HG03175 (cell line): ENCODE measurements around the gene RBFOX1.

Experiments
- ATAC-seq: cut with Tn5 transposase; IDR thresholded peaks from one replicate; pipeline ENCODE4 v1.9.1; 2021; ENCODE audit warnings: mild to moderate bottlenecking, moderate library complexity; ENCODE audit not compliant: unreplicated experiment

The RBFOX1 gene

DNA sequence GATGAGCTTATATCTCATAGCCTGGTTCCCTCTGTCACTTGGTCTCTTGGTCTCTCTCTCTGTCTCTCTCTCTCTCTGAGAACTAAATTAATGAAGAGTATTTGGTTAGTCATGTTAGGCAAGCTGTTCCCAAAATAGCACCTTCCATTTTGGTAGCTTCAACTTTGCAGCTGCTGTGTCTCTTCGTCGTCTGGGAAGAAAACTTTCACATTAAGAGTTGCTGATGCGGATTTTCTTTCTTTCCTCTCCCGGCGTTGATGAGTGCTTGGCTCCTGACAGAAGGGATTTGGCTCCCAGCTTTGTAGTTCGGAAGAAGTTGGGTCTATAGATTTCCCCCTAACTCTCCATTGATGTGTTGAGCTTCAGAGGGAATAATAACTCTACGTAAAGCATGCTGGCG, at the start of gene RBFOX1:
TSS of gene RBFOX1 (plus strand) at position 235 of the 400 bp plus-strand sequence.
- no peak for ATAC-seq

DNA sequence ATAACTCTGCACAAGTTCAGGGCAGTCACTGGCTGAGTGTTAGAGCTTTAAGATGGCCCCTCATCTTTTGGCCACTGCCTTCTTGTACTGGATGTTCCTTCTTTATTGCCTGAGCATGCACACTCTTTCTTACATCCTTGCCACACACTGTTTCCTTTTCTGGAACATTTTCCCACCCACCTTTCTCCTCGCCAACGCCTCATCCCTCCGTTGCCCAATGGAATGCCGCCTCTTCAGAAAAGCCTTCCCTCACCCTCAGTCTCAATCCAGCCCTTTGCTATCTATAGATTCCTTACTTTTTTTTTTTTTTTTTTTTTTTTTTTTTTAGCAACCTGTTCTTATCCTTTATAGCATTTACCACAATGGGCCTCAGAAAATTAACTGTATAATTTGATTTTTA, 47.9 kb upstream of the RBFOX1 start:
- no peak for ATAC-seq

DNA sequence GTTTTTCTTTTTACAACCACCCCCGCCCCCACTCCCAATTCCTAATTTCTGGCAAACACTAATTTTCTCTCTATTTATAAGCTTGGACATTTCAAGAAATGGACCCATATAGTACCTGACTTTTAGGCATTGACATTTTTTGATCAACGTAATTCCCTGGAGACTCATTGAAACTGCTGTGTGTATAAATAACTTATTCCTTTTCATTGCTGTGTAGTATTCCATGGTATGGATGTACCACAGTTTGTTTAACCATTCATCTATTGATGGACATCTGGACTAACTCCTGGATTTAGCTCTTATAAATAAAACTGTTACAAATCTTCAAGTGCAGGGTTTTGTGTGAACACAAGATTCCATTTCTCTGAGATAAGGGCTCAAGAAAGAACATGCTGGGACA, 47.1 kb upstream of the RBFOX1 start:
- no peak for ATAC-seq

DNA sequence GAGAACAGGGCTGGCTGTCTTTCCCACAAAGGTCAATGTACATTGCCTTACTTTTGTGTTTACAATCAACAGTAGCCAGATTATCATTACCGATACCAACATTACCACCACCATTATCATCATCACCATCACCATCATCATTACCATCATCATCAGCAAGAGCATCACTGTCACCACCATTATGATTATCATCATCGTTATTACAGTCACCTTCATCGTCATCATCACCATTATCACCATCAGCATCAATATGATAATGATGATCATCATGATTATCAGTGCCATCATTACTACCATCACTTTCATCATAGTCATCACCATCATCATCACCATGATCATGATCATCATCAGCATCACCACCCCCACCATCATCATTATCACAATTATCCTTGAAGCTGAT, 43.3 kb upstream of the RBFOX1 start:
- ATAC-seq, result no peak

DNA sequence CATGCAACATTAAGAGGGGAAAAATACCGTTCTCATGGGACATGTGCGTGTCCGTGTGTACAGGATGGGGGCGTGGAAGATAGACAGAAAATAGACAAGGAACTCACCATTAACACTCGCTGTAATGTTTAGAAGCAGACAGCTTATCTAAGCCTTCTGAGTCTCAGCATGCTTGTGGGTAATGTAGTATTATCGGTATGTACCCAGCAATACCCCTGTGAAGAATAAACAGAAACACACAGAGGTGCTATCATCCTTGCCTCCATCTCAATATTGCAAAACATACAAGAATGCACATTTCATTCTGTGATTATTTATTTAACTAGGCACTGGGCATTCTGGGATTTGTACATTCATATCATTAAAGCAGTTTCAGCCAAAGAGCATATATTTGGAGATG, 42.0 kb upstream of the RBFOX1 start:
- no peak for ATAC-seq

DNA sequence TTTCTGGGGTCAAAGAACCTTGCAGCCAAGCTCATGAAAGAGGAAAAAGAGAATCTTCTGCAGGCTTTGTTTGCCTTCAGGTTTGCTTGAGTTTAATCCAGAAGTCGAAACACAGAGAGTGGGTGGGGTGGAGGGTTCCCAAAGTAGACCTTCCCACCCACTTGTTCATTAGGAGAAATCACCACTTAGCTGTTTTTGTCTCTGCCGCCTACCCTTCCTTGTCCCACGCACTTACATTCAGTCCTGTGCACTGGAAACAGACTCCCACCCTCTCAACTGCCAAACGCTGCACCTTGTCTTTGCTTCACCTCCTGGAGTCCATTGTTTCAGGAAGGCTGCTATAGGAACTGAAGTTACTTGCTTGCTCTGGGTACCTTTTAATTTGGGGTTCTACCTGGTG, 38.6 kb upstream of the RBFOX1 start:
- no peak for ATAC-seq

DNA sequence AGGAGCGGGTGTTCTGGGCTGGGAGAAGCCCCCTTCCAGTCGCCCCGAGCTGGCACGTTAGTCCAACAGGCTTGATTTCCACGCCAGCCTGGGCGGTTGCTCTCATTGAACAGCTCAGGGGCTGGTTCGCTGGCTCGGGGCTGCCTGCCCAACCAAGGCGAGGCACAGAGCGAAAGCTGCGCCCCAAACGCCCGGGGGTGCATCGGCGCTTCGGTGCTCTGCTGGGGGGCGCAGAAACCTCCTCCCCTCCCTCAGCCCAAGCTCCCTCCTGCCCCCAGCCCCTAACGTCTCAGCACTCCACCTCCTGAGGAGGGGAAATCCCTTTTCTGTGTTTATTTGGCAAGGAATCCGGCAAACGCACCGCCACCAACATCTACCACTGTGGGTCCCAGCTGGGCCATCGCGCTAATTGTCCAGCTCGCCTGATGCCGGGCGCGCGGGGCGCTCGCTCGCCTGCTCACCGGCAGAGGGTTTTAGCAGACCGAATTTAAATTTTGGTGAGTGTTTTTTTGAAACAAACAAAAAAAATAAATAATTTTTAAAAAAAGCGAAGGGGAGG, 29.5 kb upstream of the RBFOX1 start:
- ATAC-seq, result no peak

DNA sequence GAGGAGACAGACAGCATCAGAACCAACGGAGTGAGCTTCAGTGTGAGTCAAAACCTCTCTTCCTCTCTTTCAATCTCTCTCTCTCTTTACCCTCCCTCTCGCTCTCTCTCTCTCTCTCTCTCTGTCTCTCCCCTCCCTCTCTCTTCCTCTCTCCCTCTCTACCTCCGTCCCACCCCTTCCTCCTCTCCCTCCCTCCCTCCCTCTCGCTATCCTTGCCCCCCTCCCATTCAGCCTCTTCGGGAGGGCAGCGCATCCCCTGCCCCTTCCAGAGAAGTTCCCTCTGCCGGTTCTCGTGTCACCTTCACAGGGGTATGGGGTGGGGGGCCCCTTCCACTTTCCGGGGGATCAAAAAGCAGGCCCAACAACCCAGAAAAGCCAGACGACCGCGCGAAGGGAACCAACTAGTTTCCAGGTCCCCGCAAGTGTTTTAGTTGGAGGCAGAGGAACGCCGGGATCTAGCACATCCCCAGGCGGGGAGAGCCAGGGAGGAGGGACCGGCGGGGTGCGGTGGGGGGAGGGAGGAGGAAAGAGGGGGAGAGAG, 28.9 kb upstream of the RBFOX1 start:
- ATAC-seq, result no peak

DNA sequence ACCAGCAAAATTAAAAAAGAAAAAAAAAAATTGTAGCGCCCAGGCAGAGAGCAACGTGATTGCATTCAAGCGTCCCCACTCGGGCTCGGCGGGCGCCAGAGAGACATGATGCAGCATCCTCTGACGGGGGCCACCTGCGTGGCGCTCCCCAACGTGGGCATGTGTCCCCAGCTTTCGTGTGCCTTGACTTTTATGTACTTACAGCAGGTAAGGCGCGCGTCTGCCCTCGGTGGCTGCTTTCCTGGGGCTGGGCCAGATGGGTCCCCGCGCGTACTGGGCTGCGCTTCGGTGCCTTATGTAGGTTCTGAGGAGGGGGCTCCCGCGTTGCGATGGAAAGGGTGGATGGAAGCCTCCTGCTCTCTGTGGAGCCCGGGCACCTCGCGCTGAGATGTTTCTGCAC, 28.4 kb upstream of the RBFOX1 start:
- no peak for ATAC-seq

DNA sequence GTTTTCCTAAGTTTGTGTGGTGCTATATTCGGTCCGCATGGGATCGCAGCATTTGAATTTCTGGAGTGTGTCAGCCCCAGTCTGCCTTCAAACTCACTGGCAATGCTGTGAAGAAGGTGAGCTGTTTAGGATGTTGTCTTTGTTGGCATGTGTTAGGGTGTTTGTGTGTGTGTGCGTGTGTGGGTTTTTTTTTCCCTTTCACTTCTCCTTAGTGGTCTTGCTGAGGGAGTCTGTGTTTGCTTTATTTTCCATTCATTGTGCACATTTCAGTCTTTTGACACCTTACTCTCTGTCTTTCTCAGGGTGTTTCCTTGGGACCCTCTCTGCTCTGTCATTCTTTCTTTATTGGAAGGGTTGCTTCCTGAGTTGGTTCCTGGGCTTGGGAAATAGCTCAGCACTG, 27.7 kb upstream of the RBFOX1 start:
- ATAC-seq, result no peak

DNA sequence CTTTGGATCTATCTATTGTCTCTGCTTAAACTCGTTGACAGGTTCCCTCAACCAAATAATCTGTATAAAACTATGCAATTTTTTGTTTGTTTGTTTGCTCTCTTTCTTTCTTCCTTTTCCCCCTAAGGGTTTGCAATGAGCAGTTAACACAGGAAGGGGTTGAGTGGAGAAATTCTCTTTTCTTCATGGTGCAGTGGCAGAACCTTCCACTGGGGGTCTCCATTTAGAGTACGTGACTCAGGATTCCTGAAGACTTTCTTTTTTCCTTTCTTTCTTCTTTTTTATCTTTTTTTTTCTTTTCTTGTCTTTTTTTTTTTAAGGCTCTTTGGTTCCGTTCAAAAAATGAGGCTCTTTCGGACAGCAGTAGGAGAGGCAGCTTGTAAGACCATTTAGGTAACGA, 19.5 kb upstream of the RBFOX1 start:
- no peak for ATAC-seq

DNA sequence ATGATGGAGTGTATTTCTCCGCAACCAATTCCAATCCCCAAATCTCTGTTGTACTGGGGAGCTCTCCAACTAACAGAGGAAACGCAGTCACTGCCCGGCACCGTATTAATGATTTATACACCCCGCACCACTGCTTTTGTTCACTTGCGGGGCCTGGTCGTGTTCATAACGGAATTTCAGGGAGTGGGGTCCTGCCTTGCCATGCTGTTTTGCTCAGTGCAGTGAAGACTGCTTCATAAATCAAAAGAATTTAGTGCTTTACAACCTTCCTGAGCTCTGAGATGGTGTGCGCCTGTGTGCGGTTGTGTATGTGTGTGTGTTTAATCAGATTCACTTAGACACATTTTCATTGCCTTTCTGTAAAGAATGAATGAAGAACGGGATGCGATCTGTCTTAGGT, 18.5 kb upstream of the RBFOX1 start:
- no peak for ATAC-seq

DNA sequence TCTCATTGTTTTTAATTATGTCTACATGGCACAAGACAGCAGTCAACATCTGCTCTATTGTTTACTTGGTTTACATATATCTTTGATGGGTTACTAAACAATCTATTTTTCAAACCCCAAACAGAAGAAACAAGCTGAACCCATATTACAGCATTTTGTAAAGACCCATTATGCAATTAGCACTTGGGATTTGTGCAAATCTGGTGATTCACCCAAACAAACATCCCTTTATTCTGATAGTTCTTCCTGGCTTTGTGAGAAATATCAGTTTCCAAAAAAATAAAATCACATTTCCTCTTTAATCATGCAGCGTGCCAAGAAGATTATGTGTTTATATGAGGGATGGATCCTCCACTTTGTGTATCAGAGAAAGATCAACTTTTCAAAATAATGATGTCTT, 16.8 kb upstream of the RBFOX1 start:
- no peak for ATAC-seq

DNA sequence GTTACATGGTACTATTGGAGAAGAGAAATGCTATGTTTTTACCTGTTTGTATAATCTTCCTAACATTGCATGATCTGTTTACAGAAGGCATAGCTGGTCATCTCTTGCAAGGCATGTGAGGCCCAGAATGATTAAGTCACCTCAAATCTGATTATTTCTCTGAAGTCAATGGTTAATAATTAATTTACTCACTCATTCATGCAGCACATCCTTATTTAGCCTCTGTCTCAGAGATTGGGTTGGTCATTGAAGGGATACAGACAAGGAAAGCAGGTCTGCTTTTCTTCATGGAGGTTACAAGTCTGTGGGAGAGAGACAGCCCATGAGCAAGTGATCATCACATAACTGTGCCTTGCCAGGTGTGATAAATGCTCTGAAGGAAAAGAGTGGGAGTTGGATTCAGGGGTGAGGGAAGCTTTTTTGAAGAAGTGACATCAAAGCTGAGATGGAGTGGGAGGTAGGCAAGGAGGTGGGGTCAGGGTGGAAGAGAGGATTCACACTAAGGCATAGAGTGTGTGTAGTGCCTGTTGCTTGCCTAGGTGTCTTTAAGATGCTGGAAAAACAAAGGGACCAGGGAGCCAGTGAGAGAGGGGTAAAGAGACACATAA, 16.3 kb upstream of the RBFOX1 start:
- no peak for ATAC-seq

DNA sequence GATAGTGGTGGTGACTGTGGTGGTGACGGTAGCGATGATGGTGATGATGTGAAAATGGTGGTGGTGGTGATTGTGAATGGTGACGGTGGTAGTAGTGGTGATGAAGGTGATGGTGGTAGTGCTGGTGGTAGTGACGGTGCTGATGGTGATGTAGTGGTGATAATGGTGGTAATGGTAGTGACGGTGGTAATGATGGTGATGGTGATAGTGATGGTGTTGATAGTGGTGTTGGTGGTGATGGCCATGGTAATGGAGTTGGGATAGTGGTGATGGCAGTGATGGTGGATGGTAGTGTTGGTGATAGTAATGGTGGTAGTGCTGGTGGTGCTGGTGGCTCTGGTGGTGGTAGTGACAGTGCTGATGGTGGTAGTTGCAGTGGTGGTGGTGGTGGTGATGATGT, 14.7 kb upstream of the RBFOX1 start:
- ATAC-seq, result no peak

DNA sequence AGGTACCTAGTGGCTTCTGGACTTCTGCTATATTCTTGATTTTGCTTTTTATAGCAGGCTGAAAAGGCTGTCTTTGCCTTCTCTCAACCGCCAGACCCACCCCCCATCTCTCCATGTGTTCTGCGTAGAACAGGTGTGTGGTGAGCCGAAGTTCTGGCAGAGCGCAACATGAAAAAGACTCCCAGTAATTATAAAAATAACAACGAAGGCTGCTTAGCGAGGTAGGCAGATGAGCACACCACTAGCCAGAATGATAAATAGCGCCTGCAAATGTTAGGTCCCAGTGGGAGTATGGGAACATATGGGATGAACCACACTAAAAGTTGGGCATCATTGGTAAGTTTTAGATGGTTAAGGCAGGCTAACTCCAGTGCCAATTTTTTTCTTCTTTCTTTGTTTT, 14.0 kb upstream of the RBFOX1 start:
- no peak for ATAC-seq

DNA sequence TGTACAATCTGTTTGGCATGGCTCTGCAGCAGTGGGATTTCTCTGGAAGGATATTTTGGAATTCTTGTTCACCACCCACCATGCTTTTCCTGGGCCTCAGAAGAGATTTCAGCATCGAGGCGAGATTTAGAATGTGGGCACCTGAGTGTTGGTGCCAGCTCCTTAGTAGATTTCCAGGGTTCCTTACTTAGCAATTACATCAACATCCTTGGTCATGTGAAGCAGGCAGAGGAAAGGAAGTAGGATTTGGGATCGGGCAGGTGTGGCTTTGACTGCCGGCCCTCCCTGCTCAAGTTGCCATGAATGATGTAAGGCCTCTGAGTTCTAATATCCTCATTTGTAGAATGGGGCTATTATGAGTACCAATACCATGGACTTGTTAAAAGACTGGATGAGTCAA, 13.1 kb upstream of the RBFOX1 start:
- no peak for ATAC-seq

DNA sequence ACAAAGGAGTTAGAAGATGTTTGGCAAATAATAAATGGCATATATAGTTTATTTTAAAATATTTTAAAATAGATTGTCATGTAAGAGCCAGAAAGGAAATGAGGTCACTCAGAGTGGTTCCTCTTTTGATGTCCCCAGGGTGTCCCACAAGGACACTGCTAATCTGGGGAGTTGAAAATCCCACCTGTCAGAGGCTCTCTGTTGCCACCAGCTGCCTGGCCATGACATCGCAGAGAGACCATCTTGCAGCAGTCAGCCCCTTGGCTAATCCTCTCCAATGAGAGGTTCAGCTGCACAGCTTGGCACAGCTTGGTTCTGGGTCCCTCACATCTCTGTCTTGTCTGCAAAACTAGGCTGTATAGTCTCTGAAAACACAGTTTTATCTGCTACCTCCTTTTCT, 11.0 kb upstream of the RBFOX1 start:
- ATAC-seq, result no peak

DNA sequence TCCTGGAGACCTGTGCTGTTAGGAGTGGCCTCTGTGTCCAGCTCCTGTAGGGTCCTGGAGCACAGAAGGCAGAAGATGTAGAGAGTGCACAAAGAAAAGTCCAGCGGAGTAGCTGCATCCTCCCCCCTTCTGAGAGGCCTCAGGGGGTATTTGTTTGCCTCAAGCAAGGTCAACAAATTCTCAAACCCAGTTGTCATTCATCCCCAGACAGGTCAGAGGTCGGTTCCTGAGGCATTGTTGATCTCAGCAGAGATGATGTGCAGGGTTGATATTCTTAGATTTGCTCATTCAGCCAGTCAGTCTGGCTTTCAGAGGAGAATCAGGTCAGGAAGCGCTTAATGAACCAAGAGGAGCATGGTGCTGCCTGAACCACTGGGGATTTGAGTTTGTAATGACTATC, 8.3 kb upstream of the RBFOX1 start:
- no peak for ATAC-seq

DNA sequence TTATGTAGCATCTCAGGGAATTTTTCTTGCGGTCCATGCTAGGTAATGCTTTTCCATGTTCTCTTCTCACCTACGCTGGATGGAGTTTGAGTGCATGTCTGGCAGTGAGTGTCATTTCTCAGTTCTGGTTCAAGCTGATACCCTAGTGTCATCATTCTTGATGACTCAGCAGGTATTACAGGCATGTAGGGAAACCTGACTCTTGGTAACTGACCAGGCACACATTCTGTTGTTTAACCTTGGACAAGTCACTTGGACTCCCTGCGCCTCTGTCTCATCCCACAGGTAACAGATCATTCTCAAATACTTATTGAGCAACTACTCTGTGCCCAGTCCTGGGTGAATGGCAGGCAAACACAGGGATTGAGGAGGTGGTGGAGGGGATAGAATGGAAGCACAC, 6.8 kb upstream of the RBFOX1 start:
- ATAC-seq, result no peak

DNA sequence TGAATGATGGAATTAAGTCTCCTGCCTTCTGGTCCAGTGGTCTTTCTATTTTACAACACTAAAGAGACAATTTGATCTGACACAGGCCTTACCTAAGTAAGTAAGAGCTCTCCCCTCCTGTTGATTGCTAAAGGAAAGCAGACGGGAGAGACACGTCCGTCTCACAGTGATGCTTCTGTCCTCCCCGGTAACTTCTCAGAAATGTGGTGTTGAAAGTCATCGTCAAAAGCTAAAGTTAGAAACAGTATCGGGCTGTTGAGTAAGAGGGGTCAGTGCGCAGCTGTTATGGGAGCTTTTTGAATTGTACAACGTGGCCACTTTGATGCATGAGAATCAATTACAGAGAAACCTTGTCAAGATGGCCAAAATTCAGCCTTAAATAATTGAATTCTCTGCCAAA, 1.9 kb upstream of the RBFOX1 start:
- ATAC-seq, result no peak

DNA sequence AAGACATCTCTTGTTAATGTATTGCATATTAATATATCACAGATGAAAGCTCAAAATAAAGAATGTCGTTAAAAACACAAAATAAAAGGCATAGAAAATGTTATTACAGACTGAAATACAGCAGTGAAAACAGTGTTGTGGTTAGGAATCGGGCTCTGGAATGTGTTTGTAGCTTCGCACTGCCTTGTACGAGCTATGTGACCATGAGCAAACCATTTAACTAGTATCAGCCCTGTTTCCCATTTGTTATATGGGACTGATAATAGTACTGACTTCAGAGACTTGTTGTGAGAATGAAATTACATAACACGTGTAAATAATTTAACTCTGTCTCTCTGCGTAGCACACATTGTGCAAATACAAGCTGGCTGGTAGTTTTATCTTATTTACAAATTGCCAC, 648 bp upstream of the RBFOX1 start:
- ATAC-seq, result no peak

DNA sequence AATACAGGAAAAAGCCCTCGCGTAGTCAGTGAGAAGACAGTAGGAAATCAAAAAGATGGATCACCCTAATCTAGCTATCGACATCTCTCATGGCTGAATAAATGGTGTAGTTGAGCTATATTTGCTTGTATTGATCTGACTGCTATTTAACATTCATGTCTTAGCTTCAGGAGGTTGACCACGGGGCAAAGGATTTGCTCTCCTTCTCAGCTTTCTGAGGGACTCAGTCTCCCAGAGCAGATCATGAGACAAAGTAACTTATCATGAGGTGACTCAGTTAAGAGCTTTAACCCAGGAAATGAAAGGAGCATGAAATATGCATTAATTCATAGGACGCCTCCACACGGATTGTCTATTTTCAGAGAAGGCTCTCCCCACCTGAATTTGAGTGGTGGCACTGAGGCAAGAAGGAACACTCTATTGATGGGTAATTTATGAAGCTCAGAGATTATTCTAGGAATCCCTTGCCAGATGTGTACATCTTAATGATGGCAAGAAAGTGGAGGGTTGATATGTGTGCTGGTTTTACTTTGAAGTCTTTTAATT, 608 bp downstream of the RBFOX1 start:
- no peak for ATAC-seq
